ENCODE results near the gene USP33.
"Not testable (repeated sequence)": the region's sequence is repeated elsewhere in the genome, so short reads cannot be mapped to it uniquely, and the experiment has no call there.

USP33 gene

GRCh38 chr1:77678660-77679610 lies 80.7 kb downstream of the USP33 start:
- Histone ChIP-seq H3K27ac (ENCODE audit: low read depth, low read length) (no peak overlapping the region), H3K27me3 (ENCODE audit: control insufficient read depth, insufficient read depth, low read length) (no peaks in the 10 kb centered on the region), H3K4me3 (ENCODE audit: low read length) (no peak overlapping the region), H3K9ac (ENCODE audit: low read length) (no peak overlapping the region), H3K36me3 (ENCODE audit: control insufficient read depth, insufficient read depth, low read length) (peaks cover 2% of the 10 kb centered on the region), H3K4me1 (ENCODE audit: control insufficient read depth, insufficient read depth, low read length) (peaks cover 11% of the 10 kb centered on the region)

DNA sequence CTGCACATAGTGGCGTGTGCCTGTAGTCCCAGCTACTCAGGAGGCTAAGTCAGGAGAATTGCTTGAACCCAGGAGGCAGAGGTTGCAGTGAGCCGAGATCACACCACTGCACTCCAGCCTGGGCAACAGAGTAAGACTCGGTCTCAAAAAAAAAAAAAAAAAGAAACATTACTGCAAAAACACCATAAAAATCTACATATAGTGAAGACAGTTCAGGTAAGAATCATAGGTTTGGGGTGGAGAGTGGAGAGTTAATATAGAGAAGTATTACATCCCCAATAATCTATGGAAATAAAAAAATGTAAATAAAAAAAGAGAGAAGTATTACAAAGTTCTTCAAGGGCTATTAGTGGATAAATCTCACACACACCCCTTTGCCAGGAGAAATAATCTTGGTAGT lies 84.8 kb downstream of the USP33 start:
- H3K4me3 ChIP-seq (ENCODE audit: low read length); H3K9ac ChIP-seq (ENCODE audit: low read length); H3K27me3 ChIP-seq (ENCODE audit: control insufficient read depth, insufficient read depth, low read length); H3K4me1 ChIP-seq (ENCODE audit: control insufficient read depth, insufficient read depth, low read length); H3K36me3 ChIP-seq (ENCODE audit: control insufficient read depth, insufficient read depth, low read length); H3K27ac ChIP-seq (ENCODE audit: low read depth, low read length): not testable (repeated sequence)

DNA sequence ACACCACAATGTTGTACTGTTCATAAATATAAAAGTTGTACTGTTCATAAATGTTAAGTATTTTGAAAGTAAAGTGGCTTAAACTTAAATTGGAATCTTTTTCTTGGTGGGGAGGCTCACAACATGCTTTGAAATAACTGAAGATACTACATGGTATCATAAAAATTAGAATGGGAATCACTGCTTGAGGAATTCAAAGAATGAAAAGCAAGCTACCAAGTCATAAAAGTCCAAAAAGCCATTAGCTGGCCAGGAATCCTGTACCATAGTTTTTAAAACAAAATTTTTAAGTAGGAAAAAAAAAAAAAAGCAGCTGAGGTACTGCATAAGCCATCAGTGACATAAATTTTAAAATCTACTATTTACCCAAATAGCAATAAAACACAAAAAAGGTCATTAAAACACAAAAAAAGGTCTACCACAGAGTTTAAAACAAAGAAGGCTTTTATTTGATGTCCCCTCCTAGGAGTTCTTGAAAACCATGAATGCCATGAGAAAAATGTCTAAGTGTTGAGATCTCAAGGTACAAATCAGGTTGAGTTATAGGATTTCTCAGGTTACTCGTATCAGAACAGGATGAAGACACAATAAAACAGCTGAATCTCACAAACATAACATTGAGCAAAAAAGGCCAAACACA lies 85.8 kb downstream of the USP33 start:
- H3K4me1 ChIP-seq (ENCODE audit: control insufficient read depth, insufficient read depth, low read length): peaks cover 8% of the 10 kb centered on the region
- peaks cover 2% of the 10 kb centered on the region for H3K36me3 ChIP-seq (ENCODE audit: control insufficient read depth, insufficient read depth, low read length)
- no peak overlapping the region for H3K4me3 ChIP-seq (ENCODE audit: low read length)
- H3K27me3 ChIP-seq (ENCODE audit: control insufficient read depth, insufficient read depth, low read length): no peaks in the 10 kb centered on the region
- no peak overlapping the region for H3K27ac ChIP-seq (ENCODE audit: low read depth, low read length)
- H3K9ac ChIP-seq (ENCODE audit: low read length): no peak overlapping the region

- Histone ChIP-seq H3K4me1 (ENCODE audit: control insufficient read depth, insufficient read depth, low read length) (peaks cover 6% of the 10 kb centered on the region), H3K27me3 (ENCODE audit: control insufficient read depth, insufficient read depth, low read length) (no peaks in the 10 kb centered on the region)
Observed at GRCh38 chr1:77673030-77673429, 86.6 kb downstream of the USP33 start.

DNA sequence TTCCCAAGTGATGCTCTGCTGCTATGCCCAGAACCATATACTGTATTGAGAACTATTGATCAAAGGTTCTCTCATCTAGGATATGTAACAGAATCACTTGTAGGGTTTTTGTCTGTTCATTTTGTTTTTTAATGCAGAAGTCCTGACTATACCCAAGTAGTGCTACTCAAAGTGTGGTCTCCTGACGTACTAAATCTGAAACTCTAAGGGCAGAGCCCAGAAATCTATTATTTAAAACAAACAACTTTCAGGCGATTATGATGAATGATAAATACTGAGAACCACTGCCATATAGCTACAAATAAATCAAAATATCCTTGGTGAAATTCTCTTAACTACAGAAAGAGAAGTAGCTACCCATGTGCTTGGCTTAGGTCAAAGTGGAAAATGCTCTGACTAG lies 87.3 kb downstream of the USP33 start:
- Histone ChIP-seq H3K9ac (ENCODE audit: low read length) (no peak overlapping the region), H3K4me1 (ENCODE audit: control insufficient read depth, insufficient read depth, low read length) (peaks cover 6% of the 10 kb centered on the region), H3K27ac (ENCODE audit: low read depth, low read length) (no peak overlapping the region), H3K36me3 (ENCODE audit: control insufficient read depth, insufficient read depth, low read length) (peaks cover 2% of the 10 kb centered on the region), H3K4me3 (ENCODE audit: low read length) (no peak overlapping the region), H3K27me3 (ENCODE audit: control insufficient read depth, insufficient read depth, low read length) (no peaks in the 10 kb centered on the region)

More at GRCh38 chr1:77673030-77673429, 86.6 kb downstream of the USP33 start:
- H3K27ac ChIP-seq (ENCODE audit: low read depth, low read length): no peak overlapping the region
- H3K36me3 ChIP-seq (ENCODE audit: control insufficient read depth, insufficient read depth, low read length): peaks cover 2% of the 10 kb centered on the region
- no peak overlapping the region for H3K4me3 ChIP-seq (ENCODE audit: low read length)
- H3K9ac ChIP-seq (ENCODE audit: low read length): no peak overlapping the region

GRCh38 chr1:77671836-77672235 lies 87.8 kb downstream of the USP33 start:
- peaks cover 2% of the 10 kb centered on the region for H3K36me3 ChIP-seq (ENCODE audit: control insufficient read depth, insufficient read depth, low read length)

GRCh38 chr1:77670330-77670729 lies 89.3 kb downstream of the USP33 start:
- H3K4me1 ChIP-seq (ENCODE audit: control insufficient read depth, insufficient read depth, low read length): peaks cover 6% of the 10 kb centered on the region
- H3K36me3 ChIP-seq (ENCODE audit: control insufficient read depth, insufficient read depth, low read length): peaks cover 2% of the 10 kb centered on the region
- H3K4me3 ChIP-seq (ENCODE audit: low read length): no peak overlapping the region

More at GRCh38 chr1:77671836-77672235, 87.8 kb downstream of the USP33 start:
- H3K9ac ChIP-seq (ENCODE audit: low read length): no peak overlapping the region
- H3K4me1 ChIP-seq (ENCODE audit: control insufficient read depth, insufficient read depth, low read length): peaks cover 6% of the 10 kb centered on the region
- no peak overlapping the region for H3K4me3 ChIP-seq (ENCODE audit: low read length)
- H3K27ac ChIP-seq (ENCODE audit: low read depth, low read length): no peak overlapping the region
- H3K27me3 ChIP-seq (ENCODE audit: control insufficient read depth, insufficient read depth, low read length): no peaks in the 10 kb centered on the region

DNA sequence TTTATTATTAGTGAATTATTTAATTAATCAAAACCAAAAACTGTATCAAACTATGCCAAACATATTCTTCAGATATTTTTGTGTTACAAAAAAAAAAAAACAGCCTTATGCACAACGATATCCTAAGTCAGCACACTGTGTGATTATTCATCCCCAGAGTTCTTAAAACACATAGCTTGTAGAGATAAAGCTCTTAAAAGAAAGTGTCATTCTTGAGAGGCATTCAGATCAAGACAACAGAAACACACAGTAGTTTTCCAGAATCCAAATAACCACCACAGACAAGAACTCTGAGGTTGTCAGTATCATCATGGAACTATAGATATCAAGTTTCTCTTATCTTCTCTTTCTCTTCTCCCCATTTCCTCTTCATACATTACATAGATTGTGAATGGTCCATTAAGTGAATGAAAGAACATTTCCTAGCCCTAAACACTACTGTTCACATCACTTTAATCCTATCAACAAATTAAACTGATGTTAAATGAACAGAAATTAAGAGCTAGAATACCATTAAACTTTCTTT lies 90.7 kb downstream of the USP33 start:
- Histone ChIP-seq H3K27ac (ENCODE audit: low read depth, low read length) (no peak overlapping the region), H3K4me3 (ENCODE audit: low read length) (no peak overlapping the region), H3K27me3 (ENCODE audit: control insufficient read depth, insufficient read depth, low read length) (no peaks in the 10 kb centered on the region), H3K36me3 (ENCODE audit: control insufficient read depth, insufficient read depth, low read length) (no peaks in the 10 kb centered on the region), H3K9ac (ENCODE audit: low read length) (no peak overlapping the region), H3K4me1 (ENCODE audit: control insufficient read depth, insufficient read depth, low read length) (peaks cover 3% of the 10 kb centered on the region)

More at GRCh38 chr1:77670330-77670729, 89.3 kb downstream of the USP33 start:
- no peak overlapping the region for H3K27ac ChIP-seq (ENCODE audit: low read depth, low read length)
- H3K9ac ChIP-seq (ENCODE audit: low read length): no peak overlapping the region
- H3K27me3 ChIP-seq (ENCODE audit: control insufficient read depth, insufficient read depth, low read length): no peaks in the 10 kb centered on the region

DNA sequence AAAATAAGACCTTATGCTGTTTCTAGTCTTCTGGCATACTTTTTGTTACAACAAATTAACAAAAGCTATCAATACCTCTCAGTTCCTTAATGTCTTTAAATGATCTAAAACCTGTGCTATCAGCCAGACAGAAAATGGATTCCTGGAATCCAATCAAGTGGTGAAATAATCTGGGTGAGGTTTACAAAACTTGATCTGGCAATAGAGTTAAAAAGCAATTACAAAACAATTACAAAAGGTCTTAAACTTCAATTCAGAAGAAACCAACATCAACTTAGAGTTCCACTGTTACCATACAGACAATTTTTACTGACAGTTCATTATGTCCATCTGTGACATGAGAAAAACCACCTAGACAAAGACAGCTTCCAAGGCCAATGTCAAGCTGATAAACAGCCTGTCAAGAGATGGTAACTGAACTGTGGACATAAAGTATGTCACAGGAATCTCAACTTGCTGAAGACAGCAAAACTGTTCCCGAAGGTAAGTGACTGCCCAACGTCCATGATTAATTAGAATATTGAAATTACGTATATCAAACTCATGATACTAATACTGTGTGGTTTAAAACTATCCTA lies 94.6 kb downstream of the USP33 start:
- H3K27me3 ChIP-seq (ENCODE audit: control insufficient read depth, insufficient read depth, low read length): no peaks in the 10 kb centered on the region
- H3K4me1 ChIP-seq (ENCODE audit: control insufficient read depth, insufficient read depth, low read length): no peaks in the 10 kb centered on the region

GRCh38 chr1:77661696-77662095 lies 98.0 kb downstream of the USP33 start:
- H3K36me3 ChIP-seq (ENCODE audit: control insufficient read depth, insufficient read depth, low read length): no peaks in the 10 kb centered on the region
- H3K4me3 ChIP-seq (ENCODE audit: low read length): no peak overlapping the region
- no peak overlapping the region for H3K27ac ChIP-seq (ENCODE audit: low read depth, low read length)
- H3K27me3 ChIP-seq (ENCODE audit: control insufficient read depth, insufficient read depth, low read length): no peaks in the 10 kb centered on the region
- H3K4me1 ChIP-seq (ENCODE audit: control insufficient read depth, insufficient read depth, low read length): no peaks in the 10 kb centered on the region
- H3K9ac ChIP-seq (ENCODE audit: low read length): no peak overlapping the region

More for the DNA sequence above, 94.6 kb downstream of the USP33 start:
- Histone ChIP-seq H3K36me3 (ENCODE audit: control insufficient read depth, insufficient read depth, low read length) (no peaks in the 10 kb centered on the region), H3K27ac (ENCODE audit: low read depth, low read length) (no peak overlapping the region), H3K9ac (ENCODE audit: low read length) (no peak overlapping the region), H3K4me3 (ENCODE audit: low read length) (no peak overlapping the region)

- no peak overlapping the region for H3K27ac ChIP-seq (ENCODE audit: low read depth, low read length)
Observed at GRCh38 chr1:77659879-77660593, 99.6 kb downstream of the USP33 start.

DNA sequence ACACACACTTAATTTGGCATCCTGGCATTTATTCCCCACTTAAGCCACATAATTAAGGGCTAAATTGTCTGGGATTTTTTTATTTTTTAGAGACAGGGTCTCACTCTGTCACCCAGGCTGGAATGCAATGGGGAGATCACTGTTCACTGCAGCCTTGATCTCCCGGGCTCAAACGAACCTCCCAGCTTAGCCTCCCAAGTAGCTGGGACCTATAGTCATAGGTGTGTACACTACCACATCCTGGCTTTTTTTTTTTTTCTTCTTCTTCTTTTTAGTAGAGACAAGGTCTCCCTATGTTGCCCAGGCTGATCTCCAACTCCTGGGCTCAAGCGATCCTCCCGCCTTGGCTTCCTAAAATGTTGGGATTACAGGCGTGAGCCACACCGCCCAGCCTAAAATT lies 101.4 kb downstream of the USP33 start:
- Histone ChIP-seq H3K9ac (ENCODE audit: low read length) (no peak overlapping the region), H3K36me3 (ENCODE audit: control insufficient read depth, insufficient read depth, low read length) (no peaks in the 10 kb centered on the region), H3K27ac (ENCODE audit: low read depth, low read length) (no peak overlapping the region), H3K27me3 (ENCODE audit: control insufficient read depth, insufficient read depth, low read length) (no peaks in the 10 kb centered on the region), H3K4me1 (ENCODE audit: control insufficient read depth, insufficient read depth, low read length) (no peaks in the 10 kb centered on the region), H3K4me3 (ENCODE audit: low read length) (no peak overlapping the region)

More at GRCh38 chr1:77659879-77660593, 99.6 kb downstream of the USP33 start:
- H3K36me3 ChIP-seq (ENCODE audit: control insufficient read depth, insufficient read depth, low read length): no peaks in the 10 kb centered on the region
- H3K4me3 ChIP-seq (ENCODE audit: low read length): no peak overlapping the region
- no peak overlapping the region for H3K9ac ChIP-seq (ENCODE audit: low read length)
- H3K27me3 ChIP-seq (ENCODE audit: control insufficient read depth, insufficient read depth, low read length): no peaks in the 10 kb centered on the region
- no peaks in the 10 kb centered on the region for H3K4me1 ChIP-seq (ENCODE audit: control insufficient read depth, insufficient read depth, low read length)
